CD4-positive, CD25-positive, alpha-beta regulatory T cell (primary cell): ENCODE data around the gene ZNF622. TPM values are rescaled to one million over a fixed set of nuclear protein-coding genes. Genes with fewer than 3 reads are reported as not detected.

Source experiments
- ATAC-seq, 2 donors: fragments of 150-1000 bp; cut with Tn5 transposase; one replicate each; pipeline ENCODE4 v1.10.0; 2021; ENCODE audit warnings: low read depth in 2 of 2, moderate number of reproducible peaks in 2 of 2, moderate library complexity in 1 of 2
- DNase-seq, 3 donors: peaks; one replicate each; pipeline versions ENCODE4 v3.0.0 to v3.0.0-alpha.2; 2012 to 2022; ENCODE audit warnings: mixed read lengths in 1 of 3
- H3K27ac ChIP-seq: one replicate; pipeline ENCODE4 v1.7.0; 2013; ENCODE audit warnings: mild to moderate bottlenecking, low read length; ENCODE audit not compliant: insufficient read depth, poor library complexity, severe bottlenecking
- H3K27me3 ChIP-seq: one replicate; pipeline ENCODE4 v1.7.0; 2013; ENCODE audit warnings: low read length; ENCODE audit not compliant: control insufficient read depth, insufficient read depth
- H3K36me3 ChIP-seq: one replicate; pipeline ENCODE4 v1.7.0; 2013; ENCODE audit warnings: mild to moderate bottlenecking, low read length, moderate library complexity; ENCODE audit not compliant: control insufficient read depth, insufficient read depth
- H3K4me1 ChIP-seq: 2 replicates; pipeline ENCODE4 v1.7.0; 2013; ENCODE audit warnings: mild to moderate bottlenecking, low read length; ENCODE audit not compliant: insufficient read depth, control insufficient read depth, poor library complexity, severe bottlenecking
- H3K4me3 ChIP-seq: one replicate; pipeline ENCODE4 v1.7.0; 2013; ENCODE audit warnings: low read depth, mild to moderate bottlenecking, low read length, moderate library complexity
- H3K9me3 ChIP-seq, 2 experiments: 1 replicate in 1 of 2; 2 replicates in 1 of 2; pipeline ENCODE4 v1.7.0; 2013; ENCODE audit warnings: low read length in 2 of 2, mild to moderate bottlenecking in 1 of 2, moderate library complexity in 1 of 2; ENCODE audit not compliant: control insufficient read depth in 2 of 2
- H3K27ac Mint-ChIP-seq, 3 donors: one replicate each; pipeline ENCODE4 v1.8.0; 2020 to 2022; ENCODE audit warnings: mild to moderate bottlenecking in 3 of 3, mixed read lengths in 3 of 3, moderate library complexity in 2 of 3
- H3K27me3 Mint-ChIP-seq: one replicate; pipeline ENCODE4 v1.8.0; 2022; ENCODE audit warnings: mild to moderate bottlenecking, mixed read lengths
- H3K36me3 Mint-ChIP-seq: one replicate; pipeline ENCODE4 v1.8.0; 2020; ENCODE audit warnings: mixed read lengths
- H3K4me1 Mint-ChIP-seq, 4 donors: one replicate each; pipeline ENCODE4 v1.8.0; 2020 to 2022; ENCODE audit warnings: mixed read lengths in 4 of 4, mild to moderate bottlenecking in 1 of 4
- H3K4me3 Mint-ChIP-seq, 4 donors: one replicate each; pipeline ENCODE4 v1.8.0; 2020 to 2022; ENCODE audit warnings: mild to moderate bottlenecking in 4 of 4, mixed read lengths in 4 of 4, moderate library complexity in 3 of 4
- H3K9me3 Mint-ChIP-seq, 7 donors: one replicate each; pipeline ENCODE4 v1.8.0; 2020 to 2022; ENCODE audit warnings: mixed read lengths in 7 of 7, mild to moderate bottlenecking in 3 of 7, moderate library complexity in 2 of 7
- polyA plus RNA-seq, 4 donors: library from polyadenylated mRNA; unstranded; fragments of 300-500 nt; fragmentation: Illumina TruSeq; gene quantifications; one replicate each; pipeline ENCODE4 v1.2.3, GENCODE V29; 2021
- total RNA-seq: library from RNA; stranded (reverse); gene quantifications from one replicate; pipeline ENCODE4 v1.2.3, GENCODE V29; 2022

ZNF622 gene, protein sequence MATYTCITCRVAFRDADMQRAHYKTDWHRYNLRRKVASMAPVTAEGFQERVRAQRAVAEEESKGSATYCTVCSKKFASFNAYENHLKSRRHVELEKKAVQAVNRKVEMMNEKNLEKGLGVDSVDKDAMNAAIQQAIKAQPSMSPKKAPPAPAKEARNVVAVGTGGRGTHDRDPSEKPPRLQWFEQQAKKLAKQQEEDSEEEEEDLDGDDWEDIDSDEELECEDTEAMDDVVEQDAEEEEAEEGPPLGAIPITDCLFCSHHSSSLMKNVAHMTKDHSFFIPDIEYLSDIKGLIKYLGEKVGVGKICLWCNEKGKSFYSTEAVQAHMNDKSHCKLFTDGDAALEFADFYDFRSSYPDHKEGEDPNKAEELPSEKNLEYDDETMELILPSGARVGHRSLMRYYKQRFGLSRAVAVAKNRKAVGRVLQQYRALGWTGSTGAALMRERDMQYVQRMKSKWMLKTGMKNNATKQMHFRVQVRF
- 42.0 TPM for total RNA-seq
- polyA plus RNA-seq: 10 to 100 TPM; 51.8 to 69.8 (median 60.2) TPM

DNA sequence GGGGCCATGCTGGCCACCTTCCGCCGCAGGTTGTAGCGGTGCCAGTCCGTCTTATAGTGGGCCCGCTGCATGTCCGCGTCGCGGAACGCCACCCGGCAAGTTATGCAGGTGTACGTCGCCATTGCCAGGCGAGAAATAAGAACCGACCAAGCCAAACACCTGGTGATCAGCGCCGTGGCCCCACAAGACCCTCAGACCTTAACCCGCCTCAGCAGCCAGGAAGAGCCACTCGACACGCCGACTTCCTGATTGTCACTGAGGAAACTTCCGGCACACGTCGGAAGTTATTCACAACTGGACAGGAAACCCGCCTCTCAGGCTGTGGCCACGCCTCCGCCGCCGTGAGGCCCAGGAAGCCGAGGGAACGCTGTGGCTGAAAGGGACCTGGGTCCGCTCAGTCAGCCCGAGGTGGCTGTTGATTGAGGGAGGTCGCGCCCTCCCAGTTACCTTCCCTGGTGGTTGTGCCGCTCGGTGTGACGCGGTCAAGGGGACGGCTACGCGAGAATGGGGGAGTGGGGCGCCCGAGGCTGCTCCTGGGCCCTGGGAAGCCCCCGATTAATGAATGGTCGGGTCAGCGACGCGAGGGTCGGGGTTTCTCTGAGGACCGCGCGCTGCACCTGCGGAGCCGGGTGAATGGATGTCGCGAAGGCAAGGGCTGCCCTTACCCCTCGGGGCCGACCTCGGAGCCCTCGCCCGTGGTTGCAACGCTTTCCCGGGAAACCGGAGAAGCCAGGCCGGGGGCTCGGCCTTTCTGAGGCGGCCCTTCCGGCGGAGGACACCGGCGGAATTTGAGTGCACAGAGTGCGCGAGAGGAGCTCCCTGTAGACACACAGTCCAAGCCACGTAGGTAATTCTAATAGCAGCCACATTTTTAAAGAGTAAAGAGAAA, at the start of gene ZNF622:
Gene ZNF622 (minus strand): TSS at position 257 of the 889 bp plus-strand sequence. CDS start 135 bp downstream, at position 122.
- peak within 1 kb of the TSS; percentile 98 to 99 (median 99) for H3K27ac Mint-ChIP-seq
- H3K36me3 ChIP-seq: peaks cover 27% of the 10 kb centered on the region
- peak within 1 kb of the TSS; percentile 96 to 100 (median 98) for H3K4me3 Mint-ChIP-seq
- no peaks in the 10 kb centered on the region for H3K9me3 ChIP-seq
- no peaks in the 10 kb centered on the region for H3K27me3 Mint-ChIP-seq
- peak; percentile 93 to 94 for ATAC-seq
- peaks cover 0 to 1% (median 0%) of the 10 kb centered on the region in 7 donors for H3K9me3 Mint-ChIP-seq
- H3K4me1 ChIP-seq: peaks cover 63% of the 10 kb centered on the region
- DNase-seq: peak; percentile 85 to 95 (median 88)
- no peaks in the 10 kb centered on the region for H3K27me3 ChIP-seq
- peak within 1 kb of the TSS; percentile 83 for H3K27ac ChIP-seq
- peak within 1 kb of the TSS; percentile 96 for H3K4me3 ChIP-seq
- peaks cover 42 to 90% (median 67%) of the 10 kb centered on the region in 4 donors for H3K4me1 Mint-ChIP-seq
- H3K36me3 Mint-ChIP-seq: peaks cover 33% of the 10 kb centered on the region

DNA sequence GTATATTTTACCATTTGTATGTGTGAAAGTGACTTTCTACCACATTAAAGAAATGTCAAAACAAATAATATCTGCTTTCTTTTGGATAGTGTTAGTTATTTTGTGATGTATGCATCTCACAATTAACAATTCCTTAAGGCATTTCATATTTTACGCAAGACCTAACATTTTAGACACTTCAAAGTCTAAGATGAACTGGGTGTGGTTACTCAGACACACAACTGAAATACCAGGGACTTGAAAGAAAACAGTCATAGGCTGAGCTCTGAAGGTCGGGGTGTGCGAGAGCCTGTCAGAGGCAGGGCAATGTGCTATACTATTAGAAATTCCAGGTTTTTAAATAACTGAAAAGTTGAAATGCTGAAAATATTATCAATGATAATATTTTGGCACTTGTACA, 44.5 kb upstream of the ZNF622 start:
- Histone ChIP-seq H3K4me3 (no peak overlapping the region), H3K4me1 (no peaks in the 10 kb centered on the region), H3K36me3 (no peaks in the 10 kb centered on the region), H3K27ac (no peak overlapping the region), H3K9me3 (no peaks in the 10 kb centered on the region), H3K27me3 (no peaks in the 10 kb centered on the region)
- Mint-ChIP-seq H3K9me3 (peaks cover 0 to 3% (median 0%) of the 10 kb centered on the region in 7 donors), H3K36me3 (peaks cover 12% of the 10 kb centered on the region), H3K27ac (no peak overlapping the region), H3K4me3 (no peak overlapping the region), H3K4me1 (peaks cover 15 to 61% (median 25%) of the 10 kb centered on the region in 4 donors), H3K27me3 (no peaks in the 10 kb centered on the region)
- DNase-seq (no peak), ATAC-seq (no peak)

DNA sequence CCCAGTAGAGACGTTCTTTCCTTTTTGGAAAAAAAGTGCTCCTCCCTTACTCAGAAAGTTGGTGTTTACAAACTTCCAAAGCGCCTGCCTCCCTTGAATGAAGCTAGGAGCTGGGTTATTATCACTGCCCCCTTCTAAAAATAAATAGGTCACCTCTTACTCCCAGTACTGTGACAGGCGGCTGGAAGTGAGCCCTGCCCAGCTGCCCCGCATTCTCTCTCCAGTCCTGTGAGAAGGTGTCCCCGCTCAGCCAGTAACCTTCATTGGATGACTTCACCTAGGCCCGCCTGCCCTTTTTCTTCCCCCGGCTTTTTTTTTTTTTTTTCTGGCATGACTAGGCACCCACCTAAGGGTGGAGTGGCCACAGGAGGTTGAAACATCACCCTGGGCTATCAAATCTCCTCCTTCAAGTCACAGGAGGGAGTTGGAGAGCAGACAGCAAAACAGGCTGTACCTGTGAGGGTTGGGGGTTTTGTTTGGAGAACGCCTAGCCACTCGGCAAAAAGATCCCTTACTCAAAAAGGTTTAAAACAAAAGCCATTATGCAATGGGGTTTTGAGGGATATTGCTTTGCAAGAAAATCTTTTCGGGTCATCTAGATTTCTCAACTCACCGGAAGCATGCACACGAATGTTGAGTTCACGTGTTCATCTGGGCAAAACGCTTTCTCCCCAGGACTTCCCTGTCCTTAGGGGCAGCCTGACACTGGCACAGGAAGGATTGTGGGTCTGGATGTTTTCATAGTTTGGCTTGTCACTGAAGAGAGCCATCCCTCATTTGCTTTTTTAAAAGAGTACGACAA, 43.3 kb upstream of the ZNF622 start:
- peaks cover 21% of the 10 kb centered on the region for H3K36me3 Mint-ChIP-seq
- no peak for ATAC-seq
- peaks cover 14 to 68% (median 28%) of the 10 kb centered on the region in 4 donors for H3K4me1 Mint-ChIP-seq
- Histone ChIP-seq H3K9me3 (no peaks in the 10 kb centered on the region), H3K36me3 (no peaks in the 10 kb centered on the region), H3K4me3 (no peak overlapping the region), H3K4me1 (no peaks in the 10 kb centered on the region), H3K27ac (no peak overlapping the region), H3K27me3 (no peaks in the 10 kb centered on the region)
- no peaks in the 10 kb centered on the region for H3K27me3 Mint-ChIP-seq
- DNase-seq: no peak
- H3K27ac Mint-ChIP-seq: peak overlapping the region in 2 of 3 donors; percentile 16 to 20
- no peak overlapping the region for H3K4me3 Mint-ChIP-seq
- H3K9me3 Mint-ChIP-seq: peaks cover 0 to 3% (median 0%) of the 10 kb centered on the region in 7 donors

DNA sequence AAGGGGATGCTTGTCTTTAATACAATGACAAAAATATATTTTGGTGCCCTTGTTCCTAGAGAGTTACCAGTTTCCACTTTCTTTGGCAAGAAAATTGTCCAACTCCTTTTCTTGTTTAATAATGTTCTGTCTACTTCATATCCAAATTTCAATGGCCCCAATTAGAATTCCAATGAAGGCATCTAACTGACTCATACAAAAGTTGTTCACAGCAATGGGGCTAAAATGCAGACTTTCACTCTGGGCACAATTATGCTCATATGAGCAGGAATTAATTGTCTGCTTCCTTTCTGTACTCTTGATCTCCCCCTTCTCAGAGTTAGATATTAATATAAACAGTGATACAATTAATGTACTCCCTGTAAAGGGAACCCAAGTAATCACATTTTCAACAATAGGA, 42.1 kb upstream of the ZNF622 start:
- DNase-seq: no peak
- peaks cover 16 to 64% (median 27%) of the 10 kb centered on the region in 4 donors for H3K4me1 Mint-ChIP-seq
- no peak overlapping the region for H3K4me3 ChIP-seq
- H3K27me3 ChIP-seq: no peaks in the 10 kb centered on the region
- H3K27ac Mint-ChIP-seq: no peak overlapping the region
- no peak for ATAC-seq
- H3K4me1 ChIP-seq: no peaks in the 10 kb centered on the region
- no peak overlapping the region for H3K27ac ChIP-seq
- peaks cover 0 to 3% (median 0%) of the 10 kb centered on the region in 7 donors for H3K9me3 Mint-ChIP-seq
- H3K4me3 Mint-ChIP-seq: no peak overlapping the region
- no peaks in the 10 kb centered on the region for H3K9me3 ChIP-seq
- peaks cover 24% of the 10 kb centered on the region for H3K36me3 Mint-ChIP-seq
- H3K27me3 Mint-ChIP-seq: no peaks in the 10 kb centered on the region
- H3K36me3 ChIP-seq: no peaks in the 10 kb centered on the region

DNA sequence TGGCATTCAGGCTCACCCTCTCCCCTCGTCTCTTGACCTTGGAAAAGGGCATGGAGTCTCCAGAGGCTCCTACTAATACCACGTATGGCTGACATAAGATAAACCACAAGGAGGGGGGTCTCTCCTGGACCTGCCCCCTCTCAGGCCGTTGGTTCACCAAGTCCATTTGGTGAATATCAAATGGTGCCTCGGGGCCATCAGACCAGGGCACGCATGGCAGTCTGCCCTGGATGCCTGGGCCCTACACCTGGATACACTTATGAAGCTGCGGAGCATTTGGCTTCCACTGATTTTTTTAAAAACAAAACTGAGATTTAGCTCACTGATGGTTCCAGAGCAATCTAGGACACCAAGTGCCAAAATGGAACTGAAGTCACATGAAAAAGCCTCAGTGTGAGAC, 40.3 kb upstream of the ZNF622 start:
- no peaks in the 10 kb centered on the region for H3K9me3 ChIP-seq
- H3K4me1 ChIP-seq: no peaks in the 10 kb centered on the region
- H3K27me3 Mint-ChIP-seq: no peaks in the 10 kb centered on the region
- no peaks in the 10 kb centered on the region for H3K27me3 ChIP-seq
- no peak overlapping the region for H3K4me3 Mint-ChIP-seq
- no peak overlapping the region for H3K4me3 ChIP-seq
- H3K36me3 Mint-ChIP-seq: peaks cover 27% of the 10 kb centered on the region
- no peak for ATAC-seq
- H3K27ac ChIP-seq: no peak overlapping the region
- no peak for DNase-seq
- H3K4me1 Mint-ChIP-seq: peaks cover 4 to 46% (median 20%) of the 10 kb centered on the region in 4 donors
- H3K9me3 Mint-ChIP-seq: no peaks in the 10 kb centered on the region
- H3K27ac Mint-ChIP-seq: peak overlapping the region in 1 of 3 donors; percentile 31
- H3K36me3 ChIP-seq: no peaks in the 10 kb centered on the region

DNA sequence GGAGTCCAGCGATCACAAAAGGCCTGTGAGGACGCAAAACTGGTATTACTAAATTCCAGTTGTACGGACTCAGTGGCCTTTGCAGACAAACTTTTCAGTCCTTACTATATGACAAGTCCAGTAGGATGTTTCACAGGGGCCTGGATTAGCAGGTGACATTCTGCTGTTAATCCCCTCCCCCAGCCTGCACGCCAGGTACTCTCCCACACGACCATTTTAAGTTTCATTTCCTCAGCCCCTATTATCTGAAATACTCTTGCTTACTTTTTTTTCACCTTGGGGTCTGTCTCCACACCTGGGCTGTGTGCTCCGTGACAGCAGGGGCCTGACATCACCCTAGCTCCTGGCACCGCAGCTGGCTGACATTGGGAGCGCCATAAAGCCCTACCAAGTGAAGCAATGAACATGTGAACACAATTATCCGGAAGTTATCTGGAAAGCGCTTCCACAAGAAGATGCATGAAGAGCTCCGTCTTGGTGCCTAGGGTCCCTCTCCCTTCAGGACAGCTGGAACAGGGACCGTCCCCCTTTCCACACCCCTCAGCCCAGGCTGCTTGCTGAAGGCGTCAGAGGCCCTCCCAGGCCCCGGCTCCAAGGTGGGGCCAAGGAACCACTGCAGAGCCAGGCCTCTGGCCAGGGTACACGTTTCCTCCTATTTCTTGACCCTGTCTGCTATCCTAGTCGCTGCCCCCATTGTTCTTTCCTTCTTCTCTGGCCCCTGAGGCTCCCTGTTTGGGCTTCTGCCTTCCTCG, 39.7 kb upstream of the ZNF622 start:
- peaks cover 0 to under 1% (median 0%) of the 10 kb centered on the region in 7 donors for H3K9me3 Mint-ChIP-seq

More for the DNA sequence above, 39.7 kb upstream of the ZNF622 start:
- no peak overlapping the region for H3K4me3 ChIP-seq
- no peaks in the 10 kb centered on the region for H3K27me3 ChIP-seq
- no peak overlapping the region for H3K27ac ChIP-seq
- no peaks in the 10 kb centered on the region for H3K36me3 ChIP-seq
- Mint-ChIP-seq H3K27me3 (no peaks in the 10 kb centered on the region), H3K4me3 (no peak overlapping the region), H3K27ac (peak overlapping the region in 1 of 3 donors; percentile 62), H3K4me1 (peaks cover 0 to 41% (median 18%) of the 10 kb centered on the region in 4 donors), H3K36me3 (peaks cover 25% of the 10 kb centered on the region)
- no peaks in the 10 kb centered on the region for H3K9me3 ChIP-seq
- H3K4me1 ChIP-seq: no peaks in the 10 kb centered on the region
- no peak for DNase-seq
- no peak for ATAC-seq
